Uterus (tissue), 2 donors: Measurements from ENCODE around the gene ATP8B1.
"Not testable (repeated sequence)": the region's sequence is repeated elsewhere in the genome, so short reads cannot be mapped to it uniquely, and the experiment has no call there.

ENCODE experiments used
- CTCF ChIP-seq, 4 experiments: fragments of 200-600 bp in 2 of 4; fragments of 450-650 bp in 2 of 4; sonication (generic) in 2 of 4; IDR thresholded peaks; one replicate each; pipeline ENCODE4 v1.5.1; 2016 to 2019; ENCODE audit warnings: antibody characterized with exemption in 4 of 4, mild to moderate bottlenecking in 2 of 4, moderate library complexity in 1 of 4
- POLR2A ChIP-seq, 2 donors: fragments of 450-650 bp; IDR thresholded peaks; one replicate each; pipeline ENCODE4 v1.6.1; 2016; ENCODE audit warnings: antibody characterized with exemption in 2 of 2, mild to moderate bottlenecking in 1 of 2, moderate library complexity in 1 of 2

GRCh38 chr18:57735042-57735441 lies 68.1 kb downstream of the ATP8B1 start:
- TF ChIP-seq CTCF, POLR2A (IDR thresholded peaks at IDR 0.05): not testable (repeated sequence)
